K562 (cell line): ENCODE measurements around the gene VEZF1. TPM values are rescaled to one million over a fixed set of nuclear protein-coding genes. Genes with fewer than 3 reads are reported as not detected.

ENCODE experiments used
- ATAC-seq: fragments of 200-7000 bp; cut with Tn5 transposase; 3 replicates; pipeline ENCODE4 v1.9.1; 2020; ENCODE audit warnings: moderate library complexity
- BruUV-seq: library from RNA; stranded (reverse); fragments of 400-500 nt; replicated peaks from 2 replicates; lab custom pipeline; 2021; lab: Mats Ljungman, UMichigan
- CTCF ChIA-PET: fragments of 300-600 bp; formaldehyde crosslinking; extraction: SDS; loops from one replicate; lab custom pipeline; 2021; ENCODE audit warnings: low intra/inter-chr PET ratio; lab: Yijun Ruan, JAX
- POLR2A ChIA-PET: fragments of 300-600, 350-650 bp; sonication (Branson Sonifier 250); formaldehyde crosslinking; extraction: SDS; loops from one replicate; lab custom pipeline; 2021; ENCODE audit warnings: antibody characterized with exemption, inconsistent platforms; lab: Yijun Ruan, JAX
- DNase-seq, 4 experiments: peaks; one replicate each; pipeline versions ENCODE4 v3.0.0 to v3.0.0-alpha.2; 2011 to 2018; ENCODE audit warnings: low spot score in 3 of 4, mixed read lengths in 3 of 4; ENCODE audit errors: extremely low read depth in 1 of 4
- FAIRE-seq: peaks from 2 replicates; lab custom pipeline; 2011; peaks lifted over from hg19 to GRCh38; lab: Jason Lieb, UNC
- H2AFZ ChIP-seq: 2 replicates; pipeline ENCODE4 v1.6.0; 2011; ENCODE audit warnings: low read depth, low read length, control low read depth, inconsistent platforms
- H3K27ac ChIP-seq: fragments of 200-600 bp; 3 replicates; pipeline ENCODE4 v1.8.0; 2011; ENCODE audit warnings: low read depth, mild to moderate bottlenecking, control low read depth, inconsistent platforms, low read length, moderate library complexity, mixed read lengths; ENCODE audit errors: extremely low read depth
- H3K27me3 ChIP-seq, 2 experiments: fragments of 300-600 bp in 1 of 2; 2 replicates in 1 of 2; 3 replicates in 1 of 2; pipeline versions ENCODE4 v1.6.0 to v1.8.0; 2011; ENCODE audit warnings: inconsistent platforms in 2 of 2, low read length in 2 of 2, mild to moderate bottlenecking in 1 of 2, mixed read lengths in 1 of 2, moderate library complexity in 1 of 2; ENCODE audit not compliant: control insufficient read depth in 2 of 2, insufficient read depth in 2 of 2
- H3K36me3 ChIP-seq: fragments of 300-600 bp; 3 replicates; pipeline ENCODE4 v1.8.0; 2011; ENCODE audit warnings: mild to moderate bottlenecking, low read length, inconsistent platforms; ENCODE audit not compliant: control insufficient read depth, insufficient read depth
- H3K4me1 ChIP-seq, 2 experiments: fragments of 200-600 bp in 1 of 2; replicated peaks in 1 of 2; 2 replicates in 1 of 2; 3 replicates in 1 of 2; pipeline versions ENCODE4 v1.5.1 to v1.8.0; 2011; ENCODE audit warnings: inconsistent platforms in 2 of 2, low read length in 2 of 2, mild to moderate bottlenecking in 1 of 2, mixed read lengths in 1 of 2, moderate library complexity in 1 of 2; ENCODE audit not compliant: control insufficient read depth in 2 of 2, insufficient read depth in 2 of 2
- H3K4me2 ChIP-seq: 2 replicates; pipeline ENCODE4 v1.6.1; 2011; ENCODE audit warnings: low read length, control low read depth, inconsistent platforms, mixed read lengths; ENCODE audit not compliant: insufficient read depth
- H3K4me3 ChIP-seq: fragments of 200-600 bp; sonication (generic), shearing (Covaris generic); 2 replicates; pipeline ENCODE4 v1.5.1; 2016; ENCODE audit warnings: control low read depth, inconsistent platforms
- H3K79me2 ChIP-seq: fragments of 200-600 bp; 3 replicates; pipeline ENCODE4 v1.8.0; 2011; ENCODE audit warnings: low read length, inconsistent platforms; ENCODE audit not compliant: control insufficient read depth, insufficient read depth
- H3K9ac ChIP-seq, 2 experiments: 2 replicates each; pipeline versions ENCODE4 v1.6.0 to v1.6.1; 2011; ENCODE audit warnings: low read depth in 2 of 2, low read length in 2 of 2, control low read depth in 1 of 2, inconsistent platforms in 1 of 2, mild to moderate bottlenecking in 1 of 2, mixed read lengths in 1 of 2; ENCODE audit not compliant: insufficient read depth in 1 of 2
- H3K9me1 ChIP-seq: one replicate; pipeline ENCODE4 v1.6.0; 2011; ENCODE audit warnings: inconsistent platforms, mild to moderate bottlenecking, low read length, moderate library complexity; ENCODE audit not compliant: control insufficient read depth, insufficient read depth
- H3K9me3 ChIP-seq: replicated peaks from 2 replicates; pipeline ENCODE4 v1.5.1; 2011; ENCODE audit warnings: low read depth, low read length, inconsistent platforms; ENCODE audit not compliant: control insufficient read depth, insufficient read depth
- H4K20me1 ChIP-seq: replicated peaks from 2 replicates; pipeline ENCODE4 v1.6.1; 2011; ENCODE audit warnings: low read length, inconsistent platforms, mixed read lengths; ENCODE audit not compliant: control insufficient read depth, insufficient read depth
- NELFE ChIP-seq: IDR thresholded peaks from 2 replicates; pipeline ENCODE4 v1.6.1; 2011; ENCODE audit warnings: mild to moderate bottlenecking; ENCODE audit not compliant: insufficient read depth, insufficient read length
- STAT5A ChIP-seq: IDR thresholded peaks from 2 replicates; pipeline ENCODE4 v1.6.1; 2012; ENCODE audit warnings: low read length, inconsistent platforms, borderline replicate concordance
- ZBTB17 ChIP-seq: fragments of 450-650 bp; formaldehyde crosslinking; IDR thresholded peaks from 2 replicates; pipeline ENCODE4 v1.4.0; 2020; ENCODE audit warnings: mild to moderate bottlenecking
- ZNF785 ChIP-seq: fragments of 250-450 bp; sonication (Bioruptor Pico); IDR thresholded peaks from 2 replicates; pipeline ENCODE4 v1.4.0; 2020; ENCODE audit warnings: mild to moderate bottlenecking
- WGBS: fragments of 100-300 bp; shearing (Covaris generic); methylation state at CpG from one replicate; pipeline ENCODE4 v1.1.6; 2016; ENCODE audit warnings: low coverage, mixed read lengths; ENCODE audit not compliant: insufficient coverage; ENCODE audit errors: missing lambda C conversion rate; 5-methylcytosine and 5-hydroxymethylcytosine counted together
- in situ Hi-C: fragments of 300-500 bp; cut with MboI; formaldehyde crosslinking; loops from 4 replicates; pipeline ENCODE4 v1.15.0; 2018; ENCODE audit warnings: inconsistent platforms, mixed read lengths
- intact Hi-C: fragments of 100-400 bp; cut with micrococcal nuclease; formaldehyde crosslinking; loops from 2 replicates; pipeline ENCODE4 v1.14.2; 2022
- polyA plus RNA-seq, 8 experiments: library from polyadenylated mRNA; depleted of rRNA in 4 of 8; stranded (reverse) in 5 of 8; unstranded in 3 of 8; fragments of >200 nt; fragmentation: Nextera tagmentation in 2 of 8; fragmentation: Illumina TruSeq in 1 of 8; extraction: Ambion mirVana in 2 of 8; extraction: Trizol in 1 of 8; gene quantifications; 2 replicates each; pipeline versions ENCODE4 v1.2.1 to v1.2.3, GENCODE V29; 2011 to 2014; ENCODE audit warnings: inconsistent platforms in 1 of 8, missing spikeins in 1 of 8
- total RNA-seq, 7 experiments: library from RNA; depleted of rRNA in 6 of 7; stranded (reverse); fragments of >200 nt in 6 of 7; fragmentation: Illumina TruSeq in 2 of 7; extraction: Trizol in 2 of 7; gene quantifications; 2 replicates each; pipeline versions ENCODE4 v1.2.1 to v1.2.3, GENCODE V29; 2011 to 2021; ENCODE audit warnings: low replicate concordance in 1 of 7
- TF ChIP-seq, protein P1 (sequence below): fragments of 450-650 bp; IDR thresholded peaks from 2 replicates; pipeline ENCODE4 v1.6.1; 2016; ENCODE audit warnings: borderline replicate concordance
- TF ChIP-seq, protein P2 (sequence below), 3 experiments: IDR thresholded peaks in 2 of 3; conservative IDR thresholded peaks in 1 of 3; 2 replicates each; pipeline ENCODE4 v1.5.1; 2011 to 2012; ENCODE audit warnings: low read length in 3 of 3, mild to moderate bottlenecking in 3 of 3, control low read depth in 2 of 3, improper control_type of control experiment in 1 of 3, inconsistent platforms in 1 of 3, low read depth in 1 of 3, mixed read lengths in 1 of 3, moderate library complexity in 1 of 3; ENCODE audit not compliant: insufficient read depth in 2 of 3

Gene VEZF1
- total and polyA plus RNA-seq, 9 of the 15 experiments (the other 6 are each of a cell fraction or from before 2014, with no cell fraction given): 9.5 to 33.4 (median 22.1) TPM

DNA sequence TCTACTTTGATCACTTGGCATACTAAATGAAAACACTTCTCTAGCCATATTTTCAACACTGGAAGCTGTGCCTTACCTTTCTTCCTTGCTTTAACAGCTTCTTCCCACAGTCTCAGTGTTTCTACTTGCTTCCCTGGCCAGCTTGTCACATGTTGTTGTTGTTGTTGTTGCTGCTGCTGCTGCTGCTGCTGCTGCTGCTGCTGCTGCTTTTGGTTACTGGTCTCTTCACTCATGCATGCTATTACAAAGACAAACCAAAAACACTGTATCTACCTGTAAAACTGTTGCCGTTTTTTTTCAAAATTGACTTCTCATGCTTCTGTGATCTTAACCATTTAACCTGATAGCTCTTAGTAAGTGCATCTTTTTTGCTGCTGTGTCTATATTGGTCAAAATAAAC, 9.0 kb downstream of the VEZF1 start:
- Histone ChIP-seq H4K20me1 (peaks cover 5% of the 10 kb centered on the region; the same call in 1 of the 2 replicates), H3K79me2 (peaks cover 22% of the 10 kb centered on the region), H2AFZ (no peak overlapping the region), H3K9me1 (no peaks in the 10 kb centered on the region), H3K4me2 (no peak overlapping the region), H3K4me1 (peaks cover 0 to 4% of the 10 kb centered on the region in 2 experiments; a peak in 1 of 5 replicates), H3K36me3 (peaks cover 93% of the 10 kb centered on the region), H3K27me3 (no peaks in the 10 kb centered on the region), H3K9ac (no peak overlapping the region), H3K27ac (no peak overlapping the region), H3K4me3 (no peak overlapping the region), H3K9me3 (no peaks in the 10 kb centered on the region)
- no peak for TF ChIP-seq STAT5A
- in situ Hi-C loops (no loop called here), intact Hi-C loops (no loop called here)
- FAIRE-seq (no peak), ATAC-seq (no peak), DNase-seq (no peak)
- CTCF ChIA-PET: no interaction called here
- POLR2A ChIA-PET: interaction anchor here (0.7 to 1.3 kb wide), 4 partner anchors 9 to 148 kb away, joined by 3 to 6 read pairs (median 4); partner anchors contain the start of gene VEZF1
- whole genome bisulfite sequencing: 8% methylated on average over 1 of the region's 1 CpG
- BruUV-seq: no TSS peak

DNA sequence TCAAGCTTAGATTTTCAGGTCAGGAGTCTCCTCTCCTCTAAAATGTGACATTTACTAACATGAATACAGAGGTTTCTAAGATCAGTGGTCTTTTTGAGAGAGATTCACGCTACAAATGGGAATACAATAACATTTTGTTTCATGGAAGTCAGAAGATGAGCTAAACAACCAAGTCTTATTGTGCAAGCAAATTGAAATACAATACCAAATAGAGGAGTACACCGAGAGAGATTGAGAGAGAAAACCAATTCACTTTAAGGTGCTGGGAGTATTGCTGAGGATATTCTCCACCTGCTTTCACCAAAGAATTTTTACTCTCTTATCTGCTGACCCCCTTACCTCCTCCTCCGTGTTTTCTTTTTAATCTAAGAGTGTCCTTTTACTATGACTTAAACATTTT, 11.5 kb downstream of the VEZF1 start:
- in situ Hi-C loops (no loop called here), intact Hi-C loops (no loop called here)
- H3K4me2 ChIP-seq: no peak overlapping the region
- no peaks in the 10 kb centered on the region; a peak in 1 of 5 replicates for H3K4me1 ChIP-seq
- H3K27me3 ChIP-seq: no peaks in the 10 kb centered on the region
- DNase-seq: no peak
- H3K9me3 ChIP-seq: no peaks in the 10 kb centered on the region
- BruUV-seq: no TSS peak
- no peak overlapping the region for H3K4me3 ChIP-seq
- H4K20me1 ChIP-seq: no peaks in the 10 kb centered on the region
- no peak overlapping the region for H3K27ac ChIP-seq
- H3K36me3 ChIP-seq: peaks cover 81% of the 10 kb centered on the region
- ChIA-PET CTCF (no interaction called here), POLR2A (interaction anchor here (0.8 to 1.9 kb wide), 4 partner anchors 10 to 106 kb away, joined by 3 to 7 read pairs (median 5); no protein-coding TSS in a partner anchor)
- no peak overlapping the region for H3K9ac ChIP-seq
- whole genome bisulfite sequencing: 70% methylated on average over 3 of the region's 3 CpGs
- H2AFZ ChIP-seq: no peak overlapping the region
- no peaks in the 10 kb centered on the region for H3K79me2 ChIP-seq
- ATAC-seq: no peak
- no peaks in the 10 kb centered on the region for H3K9me1 ChIP-seq
- peak; percentile 15 for FAIRE-seq
- TF ChIP-seq, protein P1, sequence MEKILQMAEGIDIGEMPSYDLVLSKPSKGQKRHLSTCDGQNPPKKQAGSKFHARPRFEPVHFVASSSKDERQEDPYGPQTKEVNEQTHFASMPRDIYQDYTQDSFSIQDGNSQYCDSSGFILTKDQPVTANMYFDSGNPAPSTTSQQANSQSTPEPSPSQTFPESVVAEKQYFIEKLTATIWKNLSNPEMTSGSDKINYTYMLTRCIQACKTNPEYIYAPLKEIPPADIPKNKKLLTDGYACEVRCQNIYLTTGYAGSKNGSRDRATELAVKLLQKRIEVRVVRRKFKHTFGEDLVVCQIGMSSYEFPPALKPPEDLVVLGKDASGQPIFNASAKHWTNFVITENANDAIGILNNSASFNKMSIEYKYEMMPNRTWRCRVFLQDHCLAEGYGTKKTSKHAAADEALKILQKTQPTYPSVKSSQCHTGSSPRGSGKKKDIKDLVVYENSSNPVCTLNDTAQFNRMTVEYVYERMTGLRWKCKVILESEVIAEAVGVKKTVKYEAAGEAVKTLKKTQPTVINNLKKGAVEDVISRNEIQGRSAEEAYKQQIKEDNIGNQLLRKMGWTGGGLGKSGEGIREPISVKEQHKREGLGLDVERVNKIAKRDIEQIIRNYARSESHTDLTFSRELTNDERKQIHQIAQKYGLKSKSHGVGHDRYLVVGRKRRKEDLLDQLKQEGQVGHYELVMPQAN: no peak
- TF ChIP-seq ZNF785 (no peak), ZBTB17 (CRISPR knock-in tag) (no peak), NELFE (no peak)
- TF ChIP-seq, protein P2, sequence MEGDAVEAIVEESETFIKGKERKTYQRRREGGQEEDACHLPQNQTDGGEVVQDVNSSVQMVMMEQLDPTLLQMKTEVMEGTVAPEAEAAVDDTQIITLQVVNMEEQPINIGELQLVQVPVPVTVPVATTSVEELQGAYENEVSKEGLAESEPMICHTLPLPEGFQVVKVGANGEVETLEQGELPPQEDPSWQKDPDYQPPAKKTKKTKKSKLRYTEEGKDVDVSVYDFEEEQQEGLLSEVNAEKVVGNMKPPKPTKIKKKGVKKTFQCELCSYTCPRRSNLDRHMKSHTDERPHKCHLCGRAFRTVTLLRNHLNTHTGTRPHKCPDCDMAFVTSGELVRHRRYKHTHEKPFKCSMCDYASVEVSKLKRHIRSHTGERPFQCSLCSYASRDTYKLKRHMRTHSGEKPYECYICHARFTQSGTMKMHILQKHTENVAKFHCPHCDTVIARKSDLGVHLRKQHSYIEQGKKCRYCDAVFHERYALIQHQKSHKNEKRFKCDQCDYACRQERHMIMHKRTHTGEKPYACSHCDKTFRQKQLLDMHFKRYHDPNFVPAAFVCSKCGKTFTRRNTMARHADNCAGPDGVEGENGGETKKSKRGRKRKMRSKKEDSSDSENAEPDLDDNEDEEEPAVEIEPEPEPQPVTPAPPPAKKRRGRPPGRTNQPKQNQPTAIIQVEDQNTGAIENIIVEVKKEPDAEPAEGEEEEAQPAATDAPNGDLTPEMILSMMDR (IDR thresholded peaks at IDR 0.05 in 2 of 3, conservative IDR thresholded peaks at IDR 0.05 in 1 of 3; ENCODE audit: insufficient read depth in 2 of 3, low read depth in 1 of 3, low read length in 3 of 3): no peak
